GM21576 (cell line): ENCODE data around the gene MTRF1.

Experiments
- ATAC-seq: cut with Tn5 transposase; IDR thresholded peaks from one replicate; pipeline ENCODE4 v1.9.1; 2021; ENCODE audit warnings: mild to moderate bottlenecking, moderate library complexity; ENCODE audit not compliant: unreplicated experiment

MTRF1 gene

DNA sequence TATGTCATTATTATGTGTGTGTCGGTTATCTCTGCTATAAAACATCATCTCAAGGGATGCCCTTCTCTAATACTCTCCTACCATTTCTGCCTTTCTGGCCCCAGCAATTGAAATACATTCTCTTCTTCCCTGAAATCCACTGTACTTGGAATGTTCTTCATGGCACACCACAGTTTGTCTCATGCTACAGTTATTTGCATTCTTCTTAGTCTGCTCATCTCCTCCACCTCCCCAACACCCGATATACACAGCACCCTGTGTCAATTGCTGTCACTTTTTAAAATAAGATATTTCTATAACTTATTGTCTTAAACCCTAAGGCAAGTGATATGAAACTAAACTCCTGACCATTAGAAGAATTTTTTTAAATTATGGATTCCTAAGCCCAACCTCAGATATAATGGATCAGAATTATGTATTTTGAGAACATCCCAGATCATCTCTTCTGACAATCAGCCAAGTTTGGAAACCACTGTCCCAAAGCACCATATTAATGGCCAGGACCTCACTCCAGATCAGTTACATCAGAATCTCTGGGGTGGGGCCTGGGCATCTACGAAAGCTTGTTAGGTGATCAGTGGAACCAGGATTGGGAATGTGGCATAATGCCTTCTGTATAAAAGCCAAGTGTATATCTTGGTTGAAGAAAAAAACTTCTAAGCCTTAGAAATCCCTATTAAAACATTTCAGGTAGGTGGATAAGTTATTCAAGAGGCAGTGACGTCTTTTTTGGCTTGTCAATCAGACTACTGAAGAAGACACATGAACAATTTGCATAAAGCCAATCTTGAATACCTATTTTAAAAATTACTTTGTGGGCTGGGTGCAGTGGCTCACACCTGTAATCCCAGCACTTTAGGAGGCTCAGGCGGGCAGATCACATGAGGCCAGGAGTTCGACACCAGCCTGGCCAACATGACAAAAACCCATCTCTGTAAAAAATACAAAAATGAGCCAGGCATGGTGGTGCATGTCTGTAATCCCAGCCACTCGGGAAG is 39.0 kb downstream of the MTRF1 start:
- no peak for ATAC-seq

DNA sequence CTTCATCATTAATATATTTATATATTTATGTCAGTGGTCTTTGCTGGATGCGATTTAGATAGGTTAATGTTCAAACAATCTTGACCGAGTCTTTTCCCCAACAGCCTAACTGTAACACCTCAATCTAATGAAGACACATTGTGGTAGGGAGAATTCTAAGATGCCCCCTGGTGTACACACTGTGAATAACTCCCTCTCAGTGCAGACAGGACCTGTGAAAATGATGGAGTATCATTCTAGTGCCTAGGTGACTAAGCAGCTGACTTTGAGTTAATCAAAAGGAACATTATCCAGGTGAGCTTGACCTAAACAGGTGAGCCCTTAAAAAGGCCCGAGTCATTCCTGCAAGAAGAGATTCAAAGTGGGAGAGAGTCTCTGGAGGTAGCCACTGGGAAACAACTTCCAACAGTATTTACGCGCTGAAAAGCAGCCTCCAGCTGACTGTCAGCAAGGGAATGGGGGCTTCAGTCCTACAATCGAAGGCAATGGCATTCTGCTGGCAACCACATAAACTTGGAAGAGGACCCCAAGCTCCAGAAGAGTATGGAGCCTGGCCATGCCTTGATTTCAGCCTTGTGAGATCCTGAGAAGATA is 41.0 kb downstream of the MTRF1 start:
- peak; percentile 59 for ATAC-seq

DNA sequence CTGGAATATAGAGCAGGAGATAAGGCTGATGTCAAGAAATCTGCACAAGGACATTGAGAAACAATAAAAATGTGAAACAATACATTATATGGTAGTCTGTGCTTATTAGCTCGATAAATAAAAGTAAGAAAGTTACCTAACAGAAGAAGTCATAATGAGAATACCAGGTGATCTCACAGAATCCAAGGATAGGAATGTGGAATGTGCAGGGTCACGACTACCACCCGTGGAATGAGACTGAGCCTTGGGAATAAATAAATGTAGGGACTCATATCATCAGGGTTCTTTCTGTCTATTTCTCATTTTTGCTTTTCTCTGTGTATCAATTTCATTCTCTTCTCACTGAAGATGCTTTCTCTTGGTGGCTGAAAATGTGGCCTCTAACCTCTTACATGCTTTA is 43.0 kb downstream of the MTRF1 start:
- no peak for ATAC-seq

DNA sequence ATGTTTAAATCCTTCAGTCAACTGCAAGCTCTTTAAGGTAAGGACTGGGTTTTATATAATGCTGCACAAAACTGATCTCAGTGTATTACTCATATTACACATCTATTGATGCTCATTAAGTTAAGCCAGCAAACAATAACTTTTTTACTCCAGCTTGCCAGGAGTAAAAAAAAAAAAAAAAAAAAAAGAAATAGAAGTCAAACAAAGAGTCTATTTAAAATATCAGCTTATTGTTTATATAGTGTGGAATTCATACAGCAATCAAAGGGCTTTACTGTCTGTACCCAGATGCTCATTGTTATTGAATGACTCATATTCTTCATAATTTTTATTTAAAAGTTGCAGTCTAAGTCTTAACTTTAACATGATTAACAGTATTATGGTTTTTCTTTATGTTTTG is 47.2 kb downstream of the MTRF1 start:
- ATAC-seq = no peak

DNA sequence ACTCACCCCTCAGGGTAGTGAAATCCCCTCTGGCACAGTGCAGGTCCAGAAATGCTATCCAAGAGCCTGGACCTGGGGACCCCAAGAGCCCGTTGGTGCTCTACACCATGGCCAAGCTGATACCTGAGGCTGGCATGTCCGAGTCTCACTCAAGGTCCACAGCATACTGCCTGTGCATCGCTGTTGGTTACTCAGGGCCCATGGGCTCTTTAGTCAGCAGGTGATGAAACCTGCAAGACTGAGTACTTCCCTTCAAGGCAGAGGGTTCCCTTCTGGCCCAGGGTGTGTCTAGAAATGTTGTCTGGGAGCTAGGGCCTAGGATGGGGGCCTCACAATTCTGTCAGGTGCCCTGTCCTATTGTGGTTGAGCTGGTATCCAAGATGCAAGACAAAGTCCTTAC is 49.5 kb downstream of the MTRF1 start:
- no peak for ATAC-seq

DNA sequence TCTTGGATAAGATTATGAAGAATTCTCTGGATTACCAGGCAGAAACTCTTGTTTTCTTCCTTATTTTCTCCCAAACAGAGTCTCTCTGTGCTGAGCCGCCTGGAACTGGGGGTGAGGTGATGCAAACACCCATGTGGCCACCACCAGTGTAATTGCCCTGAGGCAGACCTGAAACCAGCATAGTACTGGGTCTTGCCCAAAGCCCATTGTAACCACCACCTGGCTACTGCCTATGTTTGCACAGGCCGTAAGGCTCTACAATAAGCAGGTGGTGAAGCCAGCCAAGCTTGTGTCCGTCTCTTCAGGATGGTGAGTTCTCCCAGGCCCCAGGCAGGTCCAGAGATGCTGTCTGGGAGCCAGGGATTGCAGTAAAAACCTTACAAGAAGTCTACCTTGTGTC is 50.1 kb downstream of the MTRF1 start:
- ATAC-seq = no peak

DNA sequence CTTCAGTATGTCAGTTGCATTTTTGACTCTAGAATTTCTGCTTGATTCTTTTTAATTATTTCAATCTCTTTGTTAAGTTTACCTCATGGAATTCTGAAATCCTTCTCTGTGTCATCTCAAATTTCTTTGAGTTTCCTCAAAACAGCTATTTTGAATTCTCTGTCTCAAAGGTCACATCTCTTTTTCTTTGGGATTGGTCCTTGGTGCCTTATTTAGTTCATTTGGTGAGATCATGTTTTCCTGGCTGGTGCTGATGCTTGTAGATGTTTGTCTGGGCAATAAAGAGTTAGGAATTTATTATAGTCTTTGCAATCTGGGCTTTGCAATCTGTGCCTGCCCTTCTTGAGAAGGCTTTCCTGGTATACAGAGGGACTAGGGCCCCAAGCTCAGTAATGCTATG is 50.5 kb downstream of the MTRF1 start:
- ATAC-seq = no peak

DNA sequence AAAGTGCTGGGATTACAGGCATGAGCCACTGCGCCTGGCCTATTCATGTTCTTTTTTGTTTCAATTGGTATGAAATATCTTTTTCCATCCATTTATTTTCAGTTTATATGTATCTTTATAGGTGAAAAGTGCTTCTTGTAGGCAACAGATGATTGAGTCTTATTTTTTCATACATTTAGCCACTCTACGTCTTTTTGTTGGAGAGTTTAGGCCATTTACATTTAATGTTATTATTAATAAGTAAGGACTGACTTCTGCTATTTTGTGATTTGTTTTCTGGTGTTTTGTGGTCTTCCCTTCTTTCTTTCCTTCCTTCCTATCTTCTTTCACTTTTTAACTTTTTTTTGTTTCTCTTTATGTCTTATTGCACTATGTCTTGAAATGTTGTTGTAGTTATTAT is 52.3 kb downstream of the MTRF1 start:
- ATAC-seq = no peak

DNA sequence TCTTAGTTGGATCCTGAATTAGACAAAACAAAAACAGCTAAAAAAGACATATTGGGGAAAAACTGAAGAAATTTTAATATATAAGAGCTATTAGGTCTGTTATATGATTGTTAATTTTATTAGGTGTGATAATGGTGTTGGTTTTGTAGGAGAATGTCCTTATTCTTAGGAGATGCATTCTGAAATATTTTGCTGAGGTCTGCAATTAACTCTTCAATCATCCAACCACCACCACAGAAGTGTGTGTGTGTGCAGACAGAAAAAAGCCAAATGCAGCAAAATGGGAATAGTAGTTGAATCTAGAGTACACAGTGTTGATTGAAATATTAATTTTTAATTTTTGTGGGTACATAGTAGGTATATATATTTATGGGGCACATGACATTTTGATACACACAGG is 56.9 kb downstream of the MTRF1 start:
- ATAC-seq = no peak

DNA sequence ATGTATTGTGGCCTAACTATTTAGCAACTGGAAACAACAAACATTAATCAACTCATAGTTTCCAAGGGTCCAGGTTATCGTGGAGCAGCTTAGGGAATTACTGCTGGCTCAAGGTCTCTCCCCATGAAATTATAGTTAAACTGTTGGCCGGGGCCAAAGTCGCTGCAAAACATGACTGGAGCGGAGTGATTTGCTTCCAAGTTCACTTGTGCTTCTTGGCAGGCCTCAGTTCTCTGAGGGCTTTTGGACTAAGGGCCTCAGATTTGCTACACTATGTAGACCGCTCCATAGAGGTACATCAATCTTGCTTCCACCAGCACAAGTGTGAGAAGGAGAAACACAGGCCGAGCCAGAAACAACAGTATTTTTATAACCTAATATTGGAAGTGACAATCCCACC is 59.6 kb downstream of the MTRF1 start:
- no peak for ATAC-seq

DNA sequence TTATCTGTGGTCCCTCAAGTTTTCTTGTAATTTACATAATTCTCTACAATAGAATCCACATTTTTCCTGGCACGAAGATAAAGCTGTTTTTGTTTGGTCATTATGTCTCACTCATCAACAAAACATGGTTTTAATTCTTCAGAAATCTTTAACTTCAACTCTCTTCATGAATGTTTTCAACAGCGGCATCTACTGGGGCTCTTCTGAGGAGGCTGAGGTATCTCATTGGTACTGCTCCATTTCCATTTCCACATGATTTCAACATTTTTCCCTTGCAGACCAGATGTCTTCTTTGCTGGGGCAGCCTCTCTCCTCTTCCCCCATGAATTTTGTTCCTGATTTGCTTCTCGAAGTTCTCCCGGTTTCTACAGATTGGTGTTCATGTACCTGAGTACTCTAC is 63.2 kb downstream of the MTRF1 start:
- no peak for ATAC-seq

DNA sequence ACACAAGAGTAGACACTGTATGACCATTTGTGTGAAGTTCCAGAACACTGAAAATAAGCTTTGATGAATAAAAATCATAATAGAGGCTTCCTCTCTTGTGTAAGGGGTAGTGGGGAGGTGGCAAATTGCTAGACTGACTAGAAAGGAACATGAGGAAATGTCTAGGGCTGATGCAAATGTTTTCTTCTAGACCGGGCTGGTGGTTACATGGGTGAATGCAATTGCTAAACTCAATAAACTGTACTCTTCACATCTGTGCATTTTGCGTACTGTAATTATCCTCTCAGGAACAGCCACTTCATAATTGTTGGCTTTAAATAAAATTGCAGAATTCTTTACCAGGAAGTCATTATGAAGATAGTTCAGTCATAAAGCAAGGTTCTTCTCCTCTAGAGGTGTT is 63.9 kb downstream of the MTRF1 start:
- peak; percentile 72 for ATAC-seq

DNA sequence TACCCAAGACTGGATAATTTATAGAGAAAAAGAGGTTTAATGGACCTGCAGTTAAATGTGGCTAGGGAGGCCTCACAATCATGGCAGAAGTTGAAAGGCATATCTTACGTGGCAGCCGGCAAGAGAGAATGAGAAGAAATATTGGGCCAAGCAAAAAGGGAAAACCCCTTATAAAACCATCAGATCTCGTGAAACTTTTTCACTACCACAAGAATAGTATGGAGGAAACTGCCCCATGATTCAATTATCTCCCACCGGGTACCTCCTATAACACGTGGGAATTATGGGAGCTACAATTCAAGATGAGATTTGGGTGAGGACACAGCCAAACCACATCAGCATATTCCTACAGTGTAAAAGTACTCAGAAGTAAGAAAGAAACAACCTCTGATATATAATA is 64.3 kb downstream of the MTRF1 start:
- no peak for ATAC-seq

DNA sequence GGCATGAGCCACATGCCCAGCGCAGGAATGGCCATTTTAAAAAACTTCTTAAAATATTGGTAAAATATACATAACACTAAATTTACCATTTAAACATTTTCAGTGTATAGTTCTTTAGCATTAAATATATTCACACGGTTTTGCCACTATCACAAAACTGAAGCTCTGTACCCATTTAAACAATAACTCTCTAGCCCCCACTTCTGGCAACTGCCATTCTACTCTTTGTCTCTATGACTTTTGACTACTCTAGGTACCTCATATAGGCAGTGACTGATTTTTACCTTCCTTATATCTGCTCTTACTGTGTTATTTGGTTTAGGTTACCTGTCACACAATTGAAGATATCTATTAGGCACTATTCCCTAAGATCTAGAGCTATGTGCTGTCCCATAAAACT is 66.8 kb downstream of the MTRF1 start:
- ATAC-seq = no peak

DNA sequence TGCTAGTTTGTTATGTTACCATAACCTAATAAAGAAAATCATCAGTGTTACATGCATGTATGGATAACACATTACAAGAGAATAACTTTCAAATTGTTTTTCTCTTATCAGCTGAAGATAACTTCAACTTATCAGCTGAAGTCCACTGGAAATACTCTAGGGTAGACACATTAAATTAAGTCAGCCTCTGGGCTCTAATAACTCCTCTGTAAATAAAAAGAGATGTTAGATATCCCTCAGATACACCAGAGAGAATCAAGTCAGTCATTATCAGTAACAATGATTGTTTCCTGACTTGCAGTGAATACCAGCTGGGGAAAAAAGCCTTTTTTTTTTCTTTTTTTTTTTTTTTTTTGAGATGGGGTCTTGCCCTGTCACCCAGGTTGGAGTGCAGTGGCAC is 67.4 kb downstream of the MTRF1 start:
- no peak for ATAC-seq

DNA sequence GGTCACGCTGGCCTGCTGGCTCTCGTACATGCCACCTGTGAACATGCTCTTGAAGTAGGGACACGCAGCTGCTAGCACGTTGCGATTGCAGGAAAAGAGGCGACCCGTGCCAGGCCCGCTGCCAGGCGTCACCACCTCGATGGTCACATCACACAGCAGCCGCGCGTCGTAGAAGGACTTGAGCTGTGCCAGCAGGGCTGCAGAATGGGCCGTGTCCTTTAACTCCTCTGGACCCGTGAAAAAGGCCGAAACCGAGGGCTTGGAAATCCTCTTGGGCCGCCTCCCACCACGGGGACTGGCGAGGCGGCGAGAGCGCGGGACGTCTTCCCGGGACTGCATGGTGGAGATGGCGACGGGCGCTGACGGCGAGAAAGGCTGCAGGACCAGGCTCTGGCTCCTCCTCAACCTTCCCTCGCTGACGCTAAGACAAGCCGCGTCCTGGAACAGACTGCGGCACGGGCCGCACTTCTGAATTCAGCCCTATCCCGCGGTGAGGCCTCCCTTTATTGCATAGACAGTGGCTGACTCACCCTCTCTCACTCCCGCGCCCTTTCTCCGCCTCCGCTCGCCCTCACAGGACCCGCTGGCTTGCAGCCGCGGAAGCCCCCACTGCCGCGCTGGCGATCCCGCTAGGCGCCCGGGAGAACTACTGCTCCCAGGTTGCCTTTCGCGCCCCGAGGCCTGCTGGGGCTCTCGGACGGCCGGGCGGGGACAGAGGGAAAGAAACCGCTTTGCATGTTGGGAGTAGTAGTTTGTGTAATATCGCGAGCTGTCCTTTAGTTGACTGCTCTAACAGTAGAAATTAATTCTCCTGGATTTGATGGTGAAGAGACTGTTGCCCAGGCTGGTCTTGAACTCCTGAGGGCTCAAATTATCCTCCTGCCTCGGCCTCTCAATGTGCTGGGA is 69.2 kb downstream of the MTRF1 start, which contains the start of gene KBTBD7:
Gene KBTBD7 (minus strand): TSS at position 651 of the 906 bp plus-strand sequence. CDS start 312 bp downstream, at position 339.
- ATAC-seq = peak; percentile 94

DNA sequence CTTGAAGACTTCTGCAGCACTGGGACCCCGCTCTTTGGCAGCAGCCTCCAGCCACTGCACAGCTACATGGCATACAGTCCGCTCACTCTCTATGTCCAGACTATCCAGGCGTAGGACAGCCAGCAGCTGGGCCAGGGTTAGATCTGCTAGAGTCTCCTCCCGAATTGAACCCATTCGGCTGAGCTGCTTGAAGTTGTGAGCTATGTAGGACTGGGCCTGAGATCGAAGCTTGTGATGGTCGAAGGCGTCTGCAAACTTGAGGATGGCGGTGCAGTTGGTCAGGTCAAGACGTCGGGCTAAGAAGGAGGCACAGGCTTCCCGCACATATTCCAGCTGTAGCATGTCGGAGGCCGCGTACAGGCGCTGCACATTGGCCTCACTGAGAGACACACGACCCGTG is 69.9 kb downstream of the MTRF1 start:
- no peak for ATAC-seq

DNA sequence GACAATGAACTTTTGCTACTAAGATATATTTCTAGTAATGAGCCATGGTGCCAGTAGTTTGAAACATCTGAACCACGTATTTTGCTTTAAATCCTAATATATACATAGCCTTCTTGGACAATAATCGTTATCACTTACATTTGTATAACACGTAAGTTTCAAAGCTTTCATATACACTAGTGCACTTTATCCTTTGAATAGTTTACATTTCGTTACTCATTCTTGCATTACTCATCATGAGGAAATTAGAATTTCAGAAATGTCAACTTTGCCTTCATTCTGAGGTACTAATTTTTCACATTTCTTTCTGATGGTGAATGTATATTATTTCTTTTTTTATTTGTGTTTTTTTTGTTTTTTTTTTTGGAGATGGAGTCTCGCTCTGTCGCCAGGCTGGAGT is 74.8 kb downstream of the MTRF1 start:
- no peak for ATAC-seq

DNA sequence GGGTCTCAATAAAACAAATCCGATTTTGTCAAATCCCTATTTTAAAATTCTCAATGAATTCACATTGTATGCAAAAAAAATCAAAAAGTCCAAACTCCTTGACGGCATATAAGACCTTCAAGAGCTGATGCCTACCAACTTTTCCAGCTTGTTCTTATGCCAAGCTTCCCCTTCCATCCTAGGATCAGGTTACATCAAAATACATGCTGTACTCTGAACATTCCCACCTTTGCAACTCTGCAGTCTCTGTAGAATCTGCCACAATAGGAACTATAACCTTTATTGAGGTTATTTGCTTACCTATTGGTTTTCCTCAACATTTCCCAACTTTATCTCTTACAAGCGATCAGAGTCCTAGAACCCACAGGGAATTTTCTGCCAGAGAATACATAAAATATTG is 76.9 kb downstream of the MTRF1 start:
- no peak for ATAC-seq

DNA sequence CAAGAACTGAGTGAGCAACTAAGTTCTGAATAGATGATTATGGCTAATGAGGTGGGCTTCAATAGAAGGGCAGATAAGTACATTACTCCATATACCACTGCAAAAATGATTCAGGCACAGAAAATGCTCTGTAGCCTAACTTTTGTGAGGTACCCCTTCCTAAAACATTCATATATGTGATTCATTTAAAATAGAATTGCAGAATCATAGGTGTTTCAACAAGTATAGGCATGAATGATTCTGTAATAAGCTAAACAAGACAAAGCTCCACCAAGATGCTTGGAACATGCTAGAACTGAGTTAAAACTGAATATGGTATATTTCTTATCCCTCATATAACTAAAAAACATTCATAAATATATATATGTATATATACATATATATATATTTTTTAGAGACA is 81.1 kb downstream of the MTRF1 start:
- ATAC-seq = no peak

DNA sequence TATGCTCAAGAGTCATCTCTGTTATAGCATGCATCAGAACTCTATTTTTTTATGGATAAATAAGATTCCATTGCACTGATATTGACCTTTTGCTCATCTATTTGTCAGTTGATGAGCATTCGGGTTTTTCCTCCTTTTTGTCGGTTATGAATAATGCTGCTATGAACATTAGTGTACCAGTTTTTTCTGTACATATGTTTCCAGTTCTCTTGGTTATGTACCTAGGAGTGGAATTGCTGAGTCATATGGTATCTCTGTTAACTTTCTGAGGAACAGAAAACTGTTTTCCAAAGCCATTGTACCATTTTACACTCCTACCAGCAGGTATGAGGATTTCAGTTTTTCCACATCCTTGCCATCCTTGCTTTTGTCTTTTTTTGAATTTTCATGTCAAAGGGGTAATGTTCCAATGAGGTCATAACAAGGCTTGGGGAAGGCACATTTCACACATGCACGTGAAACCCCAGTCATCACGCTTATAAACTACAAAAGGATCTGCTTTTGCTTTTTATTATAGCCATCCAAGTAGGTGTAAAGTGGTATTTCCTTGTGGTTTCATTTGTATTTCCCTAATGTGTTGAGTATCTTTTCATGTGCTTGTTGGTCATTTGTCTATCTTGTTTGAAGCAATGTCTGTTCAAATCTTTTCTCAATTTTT is 83.7 kb downstream of the MTRF1 start:
- no peak for ATAC-seq
